K562 (cell line): ENCODE results near the gene TEX52. TPM values are rescaled to one million over a fixed set of nuclear protein-coding genes. Genes with fewer than 3 reads are reported as not detected.

Experiments
- MEF2A ChIP-seq: IDR thresholded peaks from 2 replicates; pipeline ENCODE4 v1.6.1; 2011; ENCODE audit warnings: low read depth, mild to moderate bottlenecking, low read length, moderate library complexity; ENCODE audit not compliant: control insufficient read depth
- TBL1XR1 ChIP-seq, 2 experiments: IDR thresholded peaks; 2 replicates each; pipeline ENCODE4 v1.6.1; 2012; ENCODE audit warnings: improper control_type of control experiment in 2 of 2, low read length in 2 of 2, mild to moderate bottlenecking in 1 of 2
- ZNF561 ChIP-seq: fragments of 450-650 bp; formaldehyde crosslinking; conservative IDR thresholded peaks from 2 replicates; pipeline ENCODE4 v1.4.0; 2020; ENCODE audit warnings: mild to moderate bottlenecking, moderate library complexity
- ZNF583 ChIP-seq: fragments of 250-450 bp; sonication (Bioruptor Pico); IDR thresholded peaks from 2 replicates; pipeline ENCODE4 v1.4.0; 2020
- polyA plus RNA-seq, 8 experiments: library from polyadenylated mRNA; depleted of rRNA in 4 of 8; stranded (reverse) in 5 of 8; unstranded in 3 of 8; fragments of >200 nt; fragmentation: Nextera tagmentation in 2 of 8; fragmentation: Illumina TruSeq in 1 of 8; extraction: Ambion mirVana in 2 of 8; extraction: Trizol in 1 of 8; gene quantifications; 2 replicates each; pipeline versions ENCODE4 v1.2.1 to v1.2.3, GENCODE V29; 2011 to 2014; ENCODE audit warnings: inconsistent platforms in 1 of 8, missing spikeins in 1 of 8
- total RNA-seq, 7 experiments: library from RNA; depleted of rRNA in 6 of 7; stranded (reverse); fragments of >200 nt in 6 of 7; fragmentation: Illumina TruSeq in 2 of 7; extraction: Trizol in 2 of 7; gene quantifications; 2 replicates each; pipeline versions ENCODE4 v1.2.1 to v1.2.3, GENCODE V29; 2011 to 2021; ENCODE audit warnings: low replicate concordance in 1 of 7
- TF ChIP-seq, protein P1 (sequence below): fragments of 450-650 bp; IDR thresholded peaks from 2 replicates; pipeline ENCODE4 v1.6.1; 2016; ENCODE audit warnings: mild to moderate bottlenecking, moderate library complexity
- TF ChIP-seq, protein P2 (sequence below): sonication (generic); formaldehyde crosslinking; IDR thresholded peaks from 2 replicates; pipeline ENCODE4 v1.8.0; 2022; ENCODE audit warnings: missing genetic modification reagents, mild to moderate bottlenecking, borderline replicate concordance

The TEX52 gene
- total and polyA plus RNA-seq, 9 of the 15 experiments (the other 6 are each of a cell fraction or from before 2014, with no cell fraction given), result not detected

DNA sequence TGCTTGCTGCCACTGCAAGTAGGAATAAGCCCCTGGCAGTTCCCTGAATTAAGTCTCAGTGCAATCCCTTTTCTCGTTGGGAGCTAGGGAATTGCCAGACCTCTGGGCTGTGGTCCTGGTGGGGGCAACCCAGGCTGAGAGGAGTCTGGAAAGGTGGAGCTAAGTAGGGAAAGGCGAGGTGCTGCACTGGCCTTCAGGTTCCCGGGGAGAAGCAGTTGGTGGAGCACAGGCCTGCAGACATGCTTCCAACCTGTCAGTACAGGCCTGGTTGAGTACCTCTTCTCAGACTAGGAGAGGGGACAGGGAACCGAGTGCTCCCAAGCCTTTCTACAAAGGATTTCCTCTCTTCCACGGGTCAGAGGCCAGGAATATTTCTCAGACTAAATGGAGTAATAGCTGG lies 23.5 kb downstream of the TEX52 start (continued):
- TF ChIP-seq, protein P1, sequence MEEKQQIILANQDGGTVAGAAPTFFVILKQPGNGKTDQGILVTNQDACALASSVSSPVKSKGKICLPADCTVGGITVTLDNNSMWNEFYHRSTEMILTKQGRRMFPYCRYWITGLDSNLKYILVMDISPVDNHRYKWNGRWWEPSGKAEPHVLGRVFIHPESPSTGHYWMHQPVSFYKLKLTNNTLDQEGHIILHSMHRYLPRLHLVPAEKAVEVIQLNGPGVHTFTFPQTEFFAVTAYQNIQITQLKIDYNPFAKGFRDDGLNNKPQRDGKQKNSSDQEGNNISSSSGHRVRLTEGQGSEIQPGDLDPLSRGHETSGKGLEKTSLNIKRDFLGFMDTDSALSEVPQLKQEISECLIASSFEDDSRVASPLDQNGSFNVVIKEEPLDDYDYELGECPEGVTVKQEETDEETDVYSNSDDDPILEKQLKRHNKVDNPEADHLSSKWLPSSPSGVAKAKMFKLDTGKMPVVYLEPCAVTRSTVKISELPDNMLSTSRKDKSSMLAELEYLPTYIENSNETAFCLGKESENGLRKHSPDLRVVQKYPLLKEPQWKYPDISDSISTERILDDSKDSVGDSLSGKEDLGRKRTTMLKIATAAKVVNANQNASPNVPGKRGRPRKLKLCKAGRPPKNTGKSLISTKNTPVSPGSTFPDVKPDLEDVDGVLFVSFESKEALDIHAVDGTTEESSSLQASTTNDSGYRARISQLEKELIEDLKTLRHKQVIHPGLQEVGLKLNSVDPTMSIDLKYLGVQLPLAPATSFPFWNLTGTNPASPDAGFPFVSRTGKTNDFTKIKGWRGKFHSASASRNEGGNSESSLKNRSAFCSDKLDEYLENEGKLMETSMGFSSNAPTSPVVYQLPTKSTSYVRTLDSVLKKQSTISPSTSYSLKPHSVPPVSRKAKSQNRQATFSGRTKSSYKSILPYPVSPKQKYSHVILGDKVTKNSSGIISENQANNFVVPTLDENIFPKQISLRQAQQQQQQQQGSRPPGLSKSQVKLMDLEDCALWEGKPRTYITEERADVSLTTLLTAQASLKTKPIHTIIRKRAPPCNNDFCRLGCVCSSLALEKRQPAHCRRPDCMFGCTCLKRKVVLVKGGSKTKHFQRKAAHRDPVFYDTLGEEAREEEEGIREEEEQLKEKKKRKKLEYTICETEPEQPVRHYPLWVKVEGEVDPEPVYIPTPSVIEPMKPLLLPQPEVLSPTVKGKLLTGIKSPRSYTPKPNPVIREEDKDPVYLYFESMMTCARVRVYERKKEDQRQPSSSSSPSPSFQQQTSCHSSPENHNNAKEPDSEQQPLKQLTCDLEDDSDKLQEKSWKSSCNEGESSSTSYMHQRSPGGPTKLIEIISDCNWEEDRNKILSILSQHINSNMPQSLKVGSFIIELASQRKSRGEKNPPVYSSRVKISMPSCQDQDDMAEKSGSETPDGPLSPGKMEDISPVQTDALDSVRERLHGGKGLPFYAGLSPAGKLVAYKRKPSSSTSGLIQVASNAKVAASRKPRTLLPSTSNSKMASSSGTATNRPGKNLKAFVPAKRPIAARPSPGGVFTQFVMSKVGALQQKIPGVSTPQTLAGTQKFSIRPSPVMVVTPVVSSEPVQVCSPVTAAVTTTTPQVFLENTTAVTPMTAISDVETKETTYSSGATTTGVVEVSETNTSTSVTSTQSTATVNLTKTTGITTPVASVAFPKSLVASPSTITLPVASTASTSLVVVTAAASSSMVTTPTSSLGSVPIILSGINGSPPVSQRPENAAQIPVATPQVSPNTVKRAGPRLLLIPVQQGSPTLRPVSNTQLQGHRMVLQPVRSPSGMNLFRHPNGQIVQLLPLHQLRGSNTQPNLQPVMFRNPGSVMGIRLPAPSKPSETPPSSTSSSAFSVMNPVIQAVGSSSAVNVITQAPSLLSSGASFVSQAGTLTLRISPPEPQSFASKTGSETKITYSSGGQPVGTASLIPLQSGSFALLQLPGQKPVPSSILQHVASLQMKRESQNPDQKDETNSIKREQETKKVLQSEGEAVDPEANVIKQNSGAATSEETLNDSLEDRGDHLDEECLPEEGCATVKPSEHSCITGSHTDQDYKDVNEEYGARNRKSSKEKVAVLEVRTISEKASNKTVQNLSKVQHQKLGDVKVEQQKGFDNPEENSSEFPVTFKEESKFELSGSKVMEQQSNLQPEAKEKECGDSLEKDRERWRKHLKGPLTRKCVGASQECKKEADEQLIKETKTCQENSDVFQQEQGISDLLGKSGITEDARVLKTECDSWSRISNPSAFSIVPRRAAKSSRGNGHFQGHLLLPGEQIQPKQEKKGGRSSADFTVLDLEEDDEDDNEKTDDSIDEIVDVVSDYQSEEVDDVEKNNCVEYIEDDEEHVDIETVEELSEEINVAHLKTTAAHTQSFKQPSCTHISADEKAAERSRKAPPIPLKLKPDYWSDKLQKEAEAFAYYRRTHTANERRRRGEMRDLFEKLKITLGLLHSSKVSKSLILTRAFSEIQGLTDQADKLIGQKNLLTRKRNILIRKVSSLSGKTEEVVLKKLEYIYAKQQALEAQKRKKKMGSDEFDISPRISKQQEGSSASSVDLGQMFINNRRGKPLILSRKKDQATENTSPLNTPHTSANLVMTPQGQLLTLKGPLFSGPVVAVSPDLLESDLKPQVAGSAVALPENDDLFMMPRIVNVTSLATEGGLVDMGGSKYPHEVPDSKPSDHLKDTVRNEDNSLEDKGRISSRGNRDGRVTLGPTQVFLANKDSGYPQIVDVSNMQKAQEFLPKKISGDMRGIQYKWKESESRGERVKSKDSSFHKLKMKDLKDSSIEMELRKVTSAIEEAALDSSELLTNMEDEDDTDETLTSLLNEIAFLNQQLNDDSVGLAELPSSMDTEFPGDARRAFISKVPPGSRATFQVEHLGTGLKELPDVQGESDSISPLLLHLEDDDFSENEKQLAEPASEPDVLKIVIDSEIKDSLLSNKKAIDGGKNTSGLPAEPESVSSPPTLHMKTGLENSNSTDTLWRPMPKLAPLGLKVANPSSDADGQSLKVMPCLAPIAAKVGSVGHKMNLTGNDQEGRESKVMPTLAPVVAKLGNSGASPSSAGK, result no peak
- no peak for TF ChIP-seq TBL1XR1 (IDR thresholded peaks at IDR 0.05; ENCODE audit: low read length in 2 of 2)
- no peak for TF ChIP-seq ZNF583
- TF ChIP-seq, protein P2, sequence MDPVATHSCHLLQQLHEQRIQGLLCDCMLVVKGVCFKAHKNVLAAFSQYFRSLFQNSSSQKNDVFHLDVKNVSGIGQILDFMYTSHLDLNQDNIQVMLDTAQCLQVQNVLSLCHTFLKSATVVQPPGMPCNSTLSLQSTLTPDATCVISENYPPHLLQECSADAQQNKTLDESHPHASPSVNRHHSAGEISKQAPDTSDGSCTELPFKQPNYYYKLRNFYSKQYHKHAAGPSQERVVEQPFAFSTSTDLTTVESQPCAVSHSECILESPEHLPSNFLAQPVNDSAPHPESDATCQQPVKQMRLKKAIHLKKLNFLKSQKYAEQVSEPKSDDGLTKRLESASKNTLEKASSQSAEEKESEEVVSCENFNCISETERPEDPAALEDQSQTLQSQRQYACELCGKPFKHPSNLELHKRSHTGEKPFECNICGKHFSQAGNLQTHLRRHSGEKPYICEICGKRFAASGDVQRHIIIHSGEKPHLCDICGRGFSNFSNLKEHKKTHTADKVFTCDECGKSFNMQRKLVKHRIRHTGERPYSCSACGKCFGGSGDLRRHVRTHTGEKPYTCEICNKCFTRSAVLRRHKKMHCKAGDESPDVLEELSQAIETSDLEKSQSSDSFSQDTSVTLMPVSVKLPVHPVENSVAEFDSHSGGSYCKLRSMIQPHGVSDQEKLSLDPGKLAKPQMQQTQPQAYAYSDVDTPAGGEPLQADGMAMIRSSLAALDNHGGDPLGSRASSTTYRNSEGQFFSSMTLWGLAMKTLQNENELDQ (CRISPR knock-in tag), result no peak
- TF ChIP-seq MEF2A, result no peak
- no peak for TF ChIP-seq ZNF561 (CRISPR knock-in tag)
- TF ChIP-seq, all 486 proteins: peak for 0
